ENCODE data around the gene NCOA3. TPM values are rescaled to one million over a fixed set of nuclear protein-coding genes. Genes with fewer than 3 reads are reported as not detected.

The NCOA3 gene
- total RNA-seq, 1 experiment from 2014 or later, result 31.1 TPM

- intact Hi-C loops (cut with micrococcal nuclease), result no loop called here
- Histone ChIP-seq H3K36me3 (ENCODE audit: low read depth, low read length) (peaks cover 27% of the 10 kb centered on the region), H3K4me2 (ENCODE audit: low read length) (no peak overlapping the region), H3K4me1 (ENCODE audit: insufficient read depth, low read length) (peaks cover 4% of the 10 kb centered on the region; the same call in 1 of the 2 replicates), H3K9ac (ENCODE audit: low read length) (no peak overlapping the region), H3K4me3 (ENCODE audit: low read length) (no peak overlapping the region), H2AFZ (ENCODE audit: low read length) (no peak overlapping the region), H4K20me1 (ENCODE audit: low read length) (no peaks in the 10 kb centered on the region), H3K27ac (ENCODE audit: low read length) (no peak overlapping the region), H3F3A (ENCODE audit: low read length, unreplicated experiment) (no peaks in the 10 kb centered on the region), H3K9me3 (ENCODE audit: low read length) (peaks cover 6% of the 10 kb centered on the region), H3K27me3 (ENCODE audit: low read length) (no peaks in the 10 kb centered on the region), H3K9me2 (replicated peaks; ENCODE audit: low read length) (no peaks in the 10 kb centered on the region), H3K79me2 (ENCODE audit: low read length) (peaks cover 98% of the 10 kb centered on the region)
- ATAC-seq (no peak), DNase-seq (no peak)
- CTCF ChIA-PET, result no interaction called here
- no peak for TF ChIP-seq EZH2 (IDR thresholded peaks at IDR 0.05; ENCODE audit: low read length, unreplicated experiment)
- TF ChIP-seq CTCF (conservative IDR thresholded peaks at IDR 0.05; ENCODE audit: low read depth, low read length), result no peak
- TF ChIP-seq EZH2phosphoT487 (IDR thresholded peaks at IDR 0.05; ENCODE audit: borderline replicate concordance, low read length), result no peak
- BruUV-seq (replicated peaks), result no TSS peak
- POLR2A ChIA-PET (ENCODE audit: unreplicated experiment), result no interaction called here
Measured at GRCh38 chr20:47515843-47516242, 14.2 kb downstream of the NCOA3 start.

GRCh38 chr20:47521059-47521808 is 19.5 kb downstream of the NCOA3 start:
- no peaks in the 10 kb centered on the region for H3F3A ChIP-seq (ENCODE audit: low read length, unreplicated experiment)
- H3K27ac ChIP-seq (ENCODE audit: low read length), result no peak overlapping the region
- peaks cover 84% of the 10 kb centered on the region for H3K79me2 ChIP-seq (ENCODE audit: low read length)
- no peak overlapping the region; the same call in 1 of the 2 replicates for H3K4me3 ChIP-seq (ENCODE audit: low read length)
- ChIA-PET CTCF (no interaction called here), POLR2A (ENCODE audit: unreplicated experiment) (interaction anchor here (0.6 kb wide), 1 partner anchor 17 kb away, joined by 8 read pairs; no protein-coding TSS in a partner anchor)
- H3K4me2 ChIP-seq (ENCODE audit: low read length), result no peak overlapping the region
- no peaks in the 10 kb centered on the region for H3K27me3 ChIP-seq (ENCODE audit: low read length)
- DNase-seq (no peak), ATAC-seq (no peak)
- TF ChIP-seq CTCF (conservative IDR thresholded peaks at IDR 0.05; ENCODE audit: low read depth, low read length) (peak; percentile 33), EZH2 (IDR thresholded peaks at IDR 0.05; ENCODE audit: low read length, unreplicated experiment) (no peak)
- no peak overlapping the region for H3K9ac ChIP-seq (ENCODE audit: low read length)
- H4K20me1 ChIP-seq (ENCODE audit: low read length), result no peaks in the 10 kb centered on the region
- H2AFZ ChIP-seq (ENCODE audit: low read length), result no peak overlapping the region
- peaks cover 13% of the 10 kb centered on the region for H3K9me3 ChIP-seq (ENCODE audit: low read length)
- intact Hi-C loops (cut with micrococcal nuclease), result no loop called here
- H3K36me3 ChIP-seq (ENCODE audit: low read depth, low read length), result peaks cover 43% of the 10 kb centered on the region
- H3K4me1 ChIP-seq (ENCODE audit: insufficient read depth, low read length), result peaks cover 4% of the 10 kb centered on the region; the same call in 1 of the 2 replicates
- H3K9me2 ChIP-seq (replicated peaks; ENCODE audit: low read length), result no peaks in the 10 kb centered on the region
- BruUV-seq (replicated peaks), result no TSS peak

- Histone ChIP-seq H3K4me1 (ENCODE audit: insufficient read depth, low read length) (no peaks in the 10 kb centered on the region), H3K9me2 (replicated peaks; ENCODE audit: low read length) (no peaks in the 10 kb centered on the region), H3K27me3 (ENCODE audit: low read length) (no peaks in the 10 kb centered on the region), H3K4me3 (ENCODE audit: low read length) (no peak overlapping the region), H3K9ac (ENCODE audit: low read length) (no peak overlapping the region), H3F3A (ENCODE audit: low read length, unreplicated experiment) (no peaks in the 10 kb centered on the region), H3K9me3 (ENCODE audit: low read length) (peaks cover 13% of the 10 kb centered on the region), H3K27ac (ENCODE audit: low read length) (no peak overlapping the region), H3K36me3 (ENCODE audit: low read depth, low read length) (peaks cover 29% of the 10 kb centered on the region), H2AFZ (ENCODE audit: low read length) (no peak overlapping the region), H3K79me2 (ENCODE audit: low read length) (peaks cover 74% of the 10 kb centered on the region), H3K4me2 (ENCODE audit: low read length) (no peak overlapping the region), H4K20me1 (ENCODE audit: low read length) (no peaks in the 10 kb centered on the region)
- no TSS peak for BruUV-seq (replicated peaks)
- CTCF ChIA-PET, result no interaction called here
- intact Hi-C loops (cut with micrococcal nuclease), result no loop called here
- DNase-seq (no peak), ATAC-seq (no peak)
- no peak for TF ChIP-seq CTCF (conservative IDR thresholded peaks at IDR 0.05; ENCODE audit: low read depth, low read length)
- TF ChIP-seq EZH2 (IDR thresholded peaks at IDR 0.05; ENCODE audit: low read length, unreplicated experiment), result no peak
- no peak for TF ChIP-seq EZH2phosphoT487 (IDR thresholded peaks at IDR 0.05; ENCODE audit: borderline replicate concordance, low read length)
- POLR2A ChIA-PET (ENCODE audit: unreplicated experiment), result no interaction called here
Measured at GRCh38 chr20:47524015-47524784, 22.5 kb downstream of the NCOA3 start.
